NCI-H2107 treated with DMSO at 0.1 percent for 48 hours (cell line): ENCODE results near the gene LHX6.

ENCODE experiments used
- DNase-seq: peaks from one replicate; lab custom pipeline; 2025; ENCODE audit not compliant: unreplicated experiment; lab: John Stamatoyannopoulos, UW

Gene LHX6

DNA sequence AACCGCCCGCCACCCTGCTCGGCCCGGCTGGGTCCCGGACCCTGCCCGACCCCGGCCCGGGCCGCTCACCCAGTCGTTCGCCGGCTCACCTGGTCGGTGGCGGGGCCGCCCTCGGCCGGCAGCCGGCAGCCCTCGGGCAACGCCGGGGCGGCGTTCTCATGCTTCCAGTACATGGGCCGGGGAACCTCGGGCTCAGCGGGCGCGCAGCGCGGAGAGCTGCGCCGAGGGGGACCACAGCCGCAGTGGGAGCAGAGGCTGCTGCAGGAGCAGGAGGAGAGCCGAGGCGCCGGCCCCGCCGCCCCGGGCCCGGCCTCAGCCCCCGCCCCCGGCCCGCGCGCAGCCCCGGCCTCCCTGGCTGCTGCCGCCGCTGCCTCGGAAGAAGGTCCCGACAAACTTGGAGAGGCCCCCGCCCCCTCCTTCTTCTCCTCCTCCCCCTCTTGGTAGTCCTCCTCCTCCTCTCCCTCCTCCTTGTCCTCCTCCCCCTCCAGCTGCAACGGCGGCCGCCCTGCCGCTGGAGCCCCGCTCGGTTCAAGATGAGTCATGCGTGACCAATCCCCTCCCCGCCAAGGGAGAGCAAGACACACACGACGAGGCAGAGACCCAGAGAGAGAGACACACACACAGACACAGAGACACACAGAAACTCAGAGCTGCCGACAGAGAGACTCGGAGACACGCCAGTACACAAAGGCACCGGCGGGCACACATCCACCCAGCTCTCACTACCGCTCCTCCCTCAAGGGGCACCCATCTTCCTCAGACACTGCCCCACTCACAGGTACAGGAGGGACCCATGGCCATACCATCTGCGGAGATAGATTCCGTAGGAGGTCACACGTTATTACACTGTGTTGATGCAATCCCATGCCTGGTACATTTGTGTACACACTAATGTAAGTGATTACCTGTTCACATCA lies at the start of gene LHX6:
LHX6 (minus strand) TSS at position 390 of the 917 bp plus-strand sequence; CDS start at position 173, 217 bp downstream.
- DNase-seq: no peak

DNA sequence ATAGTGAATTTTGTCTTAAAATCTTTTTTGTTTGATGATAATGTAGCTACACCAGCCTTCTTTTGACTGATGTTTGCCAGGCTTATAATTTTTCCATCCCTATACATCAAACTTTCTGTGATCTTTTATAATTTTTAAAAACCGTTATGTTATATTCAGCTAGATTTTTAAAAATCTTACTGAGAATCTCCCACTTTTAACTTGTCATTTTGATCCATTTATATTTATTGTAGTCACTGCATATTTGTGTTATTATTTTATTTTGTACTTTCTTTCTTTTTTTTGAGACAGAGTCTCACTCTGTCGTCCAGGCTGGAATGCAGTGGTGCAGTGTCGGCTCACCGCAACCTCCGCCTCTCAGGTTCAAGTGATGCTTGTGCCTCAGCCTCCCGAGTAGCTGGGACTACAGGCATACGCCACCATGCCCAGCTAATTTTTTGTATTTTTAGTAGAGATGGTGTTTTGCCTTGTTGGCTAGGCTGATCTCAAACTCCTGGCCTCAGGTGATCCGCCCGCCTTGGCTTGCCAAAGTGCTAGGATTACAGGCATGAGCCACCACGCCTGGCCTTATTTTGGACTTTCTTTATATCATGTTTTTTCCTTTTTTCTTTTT lies 48.6 kb upstream of the LHX6 start:
- no peak for DNase-seq

DNA sequence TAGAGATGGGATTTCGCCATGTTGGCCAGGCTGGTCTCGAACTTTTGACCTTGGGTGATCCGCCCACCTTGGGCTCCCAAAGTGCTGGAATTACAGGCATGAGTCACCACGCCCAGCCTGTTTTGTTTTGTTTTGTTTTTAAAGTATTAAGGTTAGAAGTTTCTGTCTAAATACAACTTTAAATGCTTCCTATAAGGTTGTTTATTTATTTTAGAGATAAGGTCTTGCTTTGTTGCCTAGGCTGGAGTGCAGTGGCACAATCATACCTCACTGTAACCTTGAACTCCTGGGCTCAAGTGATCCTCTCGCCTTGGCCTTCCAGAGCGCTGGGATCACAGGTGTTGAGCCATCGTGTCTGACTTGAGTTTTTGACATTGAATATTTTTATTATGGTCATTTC lies 47.3 kb upstream of the LHX6 start:
- no peak for DNase-seq

DNA sequence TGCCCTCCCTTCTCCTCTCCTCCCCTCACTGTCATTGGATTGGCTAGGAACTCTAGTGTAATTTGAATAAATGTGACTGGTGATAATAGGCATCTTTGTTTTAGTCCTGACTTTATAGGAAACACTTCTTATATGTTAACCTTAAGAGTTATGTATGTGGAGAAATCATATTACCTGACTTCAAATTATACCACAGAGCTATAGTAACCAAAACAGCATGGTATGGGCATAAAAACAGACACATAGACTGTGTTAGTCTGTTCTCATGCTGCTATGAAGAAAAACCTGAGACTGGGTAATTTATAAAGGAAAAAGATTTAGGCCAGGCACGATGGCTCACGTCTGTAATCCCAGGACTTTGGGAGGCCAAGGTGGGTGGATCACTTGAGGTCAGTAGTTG lies 45.3 kb upstream of the LHX6 start:
- DNase-seq: no peak

DNA sequence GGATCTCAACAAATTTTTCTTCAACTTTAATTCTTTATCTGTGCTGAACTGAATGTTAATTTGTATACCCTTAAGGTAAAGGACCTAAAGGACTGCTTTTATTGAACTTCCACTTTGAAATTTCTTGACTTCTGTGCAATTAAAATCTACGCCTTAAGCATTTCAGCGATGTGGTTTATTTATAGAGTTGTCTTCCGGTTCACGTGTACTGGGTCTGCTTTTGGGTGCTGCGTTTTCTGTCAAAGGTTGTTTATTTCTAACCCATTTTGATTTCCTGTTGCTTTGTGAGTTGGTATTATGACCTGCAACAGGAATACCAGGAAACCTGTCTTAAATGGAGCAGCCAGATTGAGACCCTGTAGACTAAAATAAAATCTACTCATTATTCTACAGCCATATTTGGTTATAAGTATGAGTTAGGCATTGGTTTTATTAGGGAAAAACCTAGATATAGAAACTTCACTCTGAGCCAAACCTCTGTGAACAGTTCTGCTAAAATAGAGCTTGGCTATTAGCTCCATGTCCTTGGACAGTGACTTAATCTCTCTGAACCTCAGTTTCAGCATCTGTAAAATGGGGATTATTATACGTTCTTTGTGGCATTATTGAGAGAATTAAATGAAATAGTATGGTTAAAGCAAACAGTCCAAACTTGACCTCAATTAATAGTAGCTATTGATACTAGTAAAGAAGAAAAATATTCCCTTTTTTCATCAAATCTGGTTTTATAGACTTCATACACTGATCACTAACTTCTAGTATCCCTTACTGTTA lies 39.5 kb upstream of the LHX6 start:
- no peak for DNase-seq

DNA sequence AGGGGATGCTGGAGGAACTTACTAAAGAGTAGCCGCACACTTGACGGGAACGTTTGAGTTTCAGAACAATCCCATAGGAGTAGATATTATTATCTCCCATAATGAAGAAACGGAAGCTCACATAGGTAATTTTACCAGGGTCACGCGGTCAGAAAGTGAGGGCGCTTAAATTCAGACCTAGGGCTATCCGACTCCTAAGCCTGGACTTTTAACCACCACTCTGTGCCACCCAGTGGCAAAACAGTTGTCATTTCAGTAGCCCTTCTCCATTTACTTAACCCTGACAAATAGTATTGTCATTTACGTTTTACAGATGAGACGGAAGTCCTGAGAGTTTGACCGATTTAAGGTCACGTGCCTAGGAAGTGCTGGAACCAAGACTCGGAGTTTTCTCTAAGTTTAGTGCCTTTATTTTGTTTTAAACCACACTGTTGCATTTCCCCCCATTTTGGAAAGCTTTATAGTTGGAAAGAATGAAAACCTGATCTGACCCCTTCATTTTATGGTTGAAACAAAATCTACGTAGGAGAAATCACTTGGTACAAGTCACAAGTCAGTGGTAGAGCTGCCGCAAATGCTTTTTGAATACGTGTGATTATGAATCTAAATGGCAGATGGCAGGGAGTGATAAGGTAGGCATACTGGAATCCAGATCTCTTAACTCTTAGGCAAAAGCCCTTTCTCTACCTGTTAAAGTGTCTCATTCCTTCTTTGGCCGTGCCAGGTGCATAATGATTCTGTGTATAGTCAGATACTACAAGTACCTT lies 36.6 kb upstream of the LHX6 start:
- DNase-seq: peak; percentile 4

DNA sequence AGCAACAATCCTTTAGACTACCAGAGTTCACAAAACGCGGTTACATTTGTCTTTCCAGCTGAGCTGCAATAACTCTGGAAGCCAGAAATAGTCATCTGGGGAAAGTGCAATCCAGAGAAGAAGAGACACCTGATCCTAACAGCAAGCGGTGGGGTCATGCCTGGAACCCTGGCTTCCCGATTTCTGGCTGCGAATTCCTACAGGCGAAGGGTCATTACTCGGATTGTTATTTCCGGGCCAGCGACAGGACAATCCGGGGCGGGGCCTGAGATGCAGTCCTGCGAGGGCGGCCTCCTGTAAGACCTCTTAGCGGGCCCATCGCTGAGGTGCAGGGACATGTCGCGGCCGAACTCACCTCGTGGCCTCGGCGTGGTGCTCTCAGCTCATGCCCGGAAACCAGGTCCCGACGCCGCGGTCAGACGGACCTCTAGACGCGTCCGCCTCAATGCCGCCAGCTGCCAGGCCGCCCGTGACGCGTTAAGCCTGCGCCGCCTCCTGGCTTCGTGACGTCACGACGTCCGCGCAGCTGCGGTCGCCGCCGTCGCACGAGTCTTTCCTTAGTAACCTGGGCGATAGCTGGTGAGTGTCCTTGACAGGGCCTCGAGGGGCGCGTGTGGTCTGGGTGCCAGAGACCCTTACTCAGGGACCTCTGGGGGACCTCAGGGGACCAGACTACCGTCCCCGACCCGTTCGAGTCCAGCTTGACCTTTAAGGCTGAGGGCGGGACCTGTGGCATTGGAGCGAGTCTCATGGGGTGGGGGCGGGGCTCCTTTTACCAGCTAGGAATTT lies 35.8 kb upstream of the LHX6 start, which contains the start of the genes MRRF and RBM18:
MRRF (plus strand) TSS at position 523 of the 789 bp plus-strand sequence. CDS start 6,010 bp downstream, outside the sequence.
RBM18 (minus strand) TSS at position 481 of the 789 bp plus-strand sequence. CDS start 3,348 bp downstream, outside the sequence.
- peak; percentile 21 for DNase-seq

DNA sequence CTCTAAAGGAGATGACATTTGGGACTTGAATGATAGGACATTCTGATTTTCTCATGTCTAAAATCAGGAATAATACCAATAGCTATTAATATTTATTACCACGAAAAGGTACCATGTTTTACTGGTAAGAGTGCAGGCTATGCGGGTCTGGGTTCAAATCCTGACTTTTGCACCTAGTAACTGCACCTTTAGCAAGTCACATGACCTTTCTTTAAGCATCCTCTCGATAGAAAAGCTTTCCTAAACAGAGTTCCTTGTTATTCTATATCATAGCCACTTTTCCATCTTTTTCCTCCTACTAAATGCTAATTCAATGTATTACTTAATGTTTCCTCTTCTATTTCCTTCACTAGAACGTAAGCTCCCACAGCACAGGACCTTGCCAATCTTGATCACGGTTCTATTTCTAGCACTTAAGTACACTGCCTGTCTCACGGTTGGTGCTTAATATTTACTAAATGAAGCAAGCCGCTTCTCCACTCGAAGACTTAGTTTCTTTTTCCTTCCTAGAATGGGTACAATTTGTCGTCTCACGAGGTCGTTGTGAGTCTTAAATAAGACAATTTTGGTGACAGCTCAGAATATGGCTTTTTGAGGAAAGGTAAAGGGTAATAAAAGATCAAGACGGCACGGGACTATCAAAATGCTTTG lies 35.1 kb upstream of the LHX6 start:
- no peak for DNase-seq

DNA sequence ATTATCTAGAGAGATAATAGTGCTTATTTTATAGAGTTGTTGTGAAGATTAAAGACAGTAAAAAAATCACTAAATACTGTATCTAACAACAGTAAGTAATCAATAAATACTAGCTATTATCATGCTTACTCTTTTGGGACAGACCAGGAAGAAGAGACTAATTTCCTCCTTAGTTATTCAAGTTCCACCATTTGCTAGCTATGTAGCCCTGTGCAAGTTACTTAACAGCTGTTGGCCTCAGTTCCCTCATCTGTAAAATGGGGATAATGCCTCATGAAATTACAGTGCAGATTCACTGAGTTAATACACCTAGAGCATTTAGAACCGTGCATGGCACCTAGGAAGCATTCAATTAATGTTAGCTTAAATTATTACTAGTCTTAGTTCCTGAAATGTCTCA lies 33.3 kb upstream of the LHX6 start:
- no peak for DNase-seq

DNA sequence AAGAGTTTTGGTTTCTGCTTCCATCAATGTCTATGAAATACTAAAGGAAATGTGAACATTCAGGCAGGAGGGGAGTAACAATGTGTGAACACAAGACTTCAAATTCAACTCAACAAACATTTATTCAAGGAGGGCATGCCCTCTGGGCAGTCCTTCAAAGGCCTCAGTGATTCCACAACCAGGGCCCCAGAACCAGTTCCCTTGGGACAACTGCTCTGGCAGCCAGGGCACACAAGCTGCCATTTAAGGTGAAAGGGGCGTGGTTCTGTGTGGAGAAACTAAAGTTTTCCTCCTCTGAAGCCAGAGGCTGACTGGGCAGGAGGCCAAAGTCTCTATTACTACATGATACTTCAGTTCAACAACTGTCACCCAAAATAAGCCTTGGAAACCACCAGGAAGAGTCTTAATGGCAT lies 32.7 kb upstream of the LHX6 start:
- peak; percentile 30 for DNase-seq

DNA sequence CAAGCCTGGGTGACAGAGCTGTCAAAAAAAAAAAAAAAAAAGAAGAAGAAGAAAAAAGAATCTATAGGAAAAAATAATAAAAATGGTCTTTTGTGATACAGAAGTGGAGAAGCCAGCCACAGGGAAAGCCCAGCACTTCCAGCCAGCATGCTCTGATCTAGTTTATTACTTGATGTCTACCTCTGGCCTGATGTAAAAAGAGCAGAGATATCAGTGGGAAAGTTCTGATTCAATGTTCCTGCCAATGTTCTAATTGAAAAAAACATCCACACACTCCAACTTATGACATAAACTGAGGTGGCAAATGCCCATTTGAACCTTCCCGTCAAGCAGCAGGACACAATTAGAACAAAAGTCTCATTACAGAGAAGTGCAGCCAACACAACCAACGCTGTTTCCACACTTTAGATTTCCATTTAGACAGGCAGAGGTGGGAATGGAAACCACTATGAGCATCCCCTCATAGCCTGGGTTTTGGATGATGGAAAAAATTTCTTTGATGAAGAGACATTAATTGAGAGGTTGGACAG lies 30.2 kb upstream of the LHX6 start:
- DNase-seq: no peak

DNA sequence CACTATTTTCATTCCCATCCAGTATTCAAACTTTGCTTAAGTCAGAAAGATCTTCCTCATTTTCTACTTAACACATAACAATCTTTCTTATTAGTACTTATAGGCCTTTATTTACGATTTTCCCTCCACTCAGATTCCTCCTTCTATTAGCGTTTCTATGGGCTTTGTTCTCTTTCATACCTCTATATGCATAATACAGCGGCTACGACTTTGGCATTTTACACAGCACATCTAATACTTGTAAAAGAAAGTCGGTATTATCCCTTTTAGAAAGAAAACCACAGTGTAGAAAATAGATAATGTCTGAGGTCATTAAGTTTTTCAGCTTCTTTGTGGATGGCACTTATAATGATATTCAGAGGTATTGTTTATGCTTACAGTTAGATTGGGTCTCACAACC lies 27.4 kb upstream of the LHX6 start:
- no peak for DNase-seq

DNA sequence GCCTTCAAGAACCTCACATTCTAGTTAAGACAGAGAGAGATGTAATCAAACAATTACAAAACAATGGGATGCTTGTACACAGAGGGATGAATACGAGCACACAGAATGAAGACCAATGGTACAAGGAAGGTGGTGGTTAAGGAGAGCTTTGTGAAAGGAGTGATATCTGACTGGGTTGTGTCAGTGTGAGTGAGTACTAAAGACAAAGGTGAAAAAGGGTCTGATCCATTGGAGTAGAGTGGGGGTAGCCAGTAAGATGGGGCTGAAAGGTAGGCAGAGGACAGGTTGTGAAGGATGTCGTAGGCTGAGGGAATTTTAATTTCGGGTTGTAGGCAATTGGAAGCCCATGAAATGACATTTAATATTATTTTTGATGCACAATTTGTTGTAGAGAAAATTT lies 26.0 kb upstream of the LHX6 start:
- no peak for DNase-seq

DNA sequence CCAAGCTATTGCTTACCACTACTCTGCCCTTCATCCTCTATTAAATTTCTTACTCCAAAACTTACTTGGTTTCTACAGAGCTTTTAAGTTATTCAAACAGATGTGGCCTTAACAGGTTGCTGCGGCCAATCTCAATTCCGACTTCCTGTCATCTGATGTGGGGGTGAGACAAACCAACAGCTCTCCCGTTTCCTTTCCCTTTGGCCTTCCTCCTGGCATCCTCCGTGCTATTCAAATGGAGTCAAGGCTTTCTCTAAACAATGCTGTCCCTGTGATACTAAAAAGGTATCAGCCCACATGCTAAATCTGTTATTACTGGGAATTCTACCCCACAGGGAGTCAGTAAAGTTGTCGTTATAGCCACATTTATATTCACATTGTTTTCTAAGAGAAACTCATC lies 24.0 kb upstream of the LHX6 start:
- DNase-seq: no peak

DNA sequence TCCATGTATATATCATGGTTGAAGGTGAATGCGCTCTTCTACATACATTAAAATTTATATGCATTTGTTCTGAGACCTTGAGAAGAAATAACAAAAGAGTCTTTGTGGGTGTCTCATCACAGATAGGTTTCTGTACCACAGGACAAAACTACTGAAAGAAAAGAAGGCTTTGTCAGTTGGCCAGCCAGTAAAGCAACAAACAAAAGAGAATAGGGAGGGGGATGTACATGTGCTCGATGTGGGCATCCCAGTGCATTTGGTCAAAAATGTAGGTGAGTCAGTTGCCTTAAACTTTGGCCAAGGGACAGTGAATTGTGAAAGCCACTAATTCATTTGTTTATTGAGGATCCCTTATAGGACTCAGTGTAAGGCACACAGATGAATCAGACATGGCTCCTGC lies 22.6 kb upstream of the LHX6 start:
- no peak for DNase-seq

DNA sequence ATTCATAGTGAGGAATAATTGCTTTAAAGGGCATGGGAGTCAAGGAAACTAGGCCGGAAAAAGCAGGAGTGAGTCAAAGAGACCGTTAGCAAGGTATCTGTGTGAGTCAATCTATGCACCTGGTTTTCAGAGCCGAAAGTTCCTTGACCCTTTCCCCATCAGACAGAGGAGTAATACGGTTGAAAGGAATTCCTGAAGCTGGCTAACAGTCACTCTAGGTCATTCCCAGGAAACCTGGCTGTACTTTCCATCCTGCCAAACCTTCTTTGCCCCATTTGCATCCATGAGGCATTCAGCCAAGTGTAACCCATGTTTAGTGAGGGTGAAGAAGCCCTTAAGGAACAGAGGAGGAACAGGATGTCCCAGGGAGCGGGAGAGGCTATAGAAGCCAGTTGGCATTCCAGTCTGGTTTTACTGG lies 19.7 kb upstream of the LHX6 start:
- no peak for DNase-seq

DNA sequence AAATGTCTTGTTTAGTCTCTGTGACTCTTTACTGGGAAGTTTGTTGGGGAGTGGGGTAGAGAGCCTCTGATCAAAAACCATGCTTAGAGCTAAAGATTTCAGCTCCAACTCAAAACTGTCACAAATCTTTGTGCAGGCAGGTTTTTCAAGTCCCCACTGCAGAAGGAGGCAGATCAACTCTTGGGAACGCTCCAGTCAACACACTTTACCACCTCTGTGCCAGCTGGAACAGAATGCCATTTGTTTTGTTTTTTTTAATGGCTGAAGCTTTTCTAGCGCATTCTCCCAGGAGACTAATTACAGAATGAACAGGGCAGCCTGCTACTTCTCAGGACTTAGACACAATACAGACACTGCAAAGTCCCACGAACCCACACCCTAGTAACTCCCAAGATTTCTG lies 17.9 kb upstream of the LHX6 start:
- DNase-seq: no peak

DNA sequence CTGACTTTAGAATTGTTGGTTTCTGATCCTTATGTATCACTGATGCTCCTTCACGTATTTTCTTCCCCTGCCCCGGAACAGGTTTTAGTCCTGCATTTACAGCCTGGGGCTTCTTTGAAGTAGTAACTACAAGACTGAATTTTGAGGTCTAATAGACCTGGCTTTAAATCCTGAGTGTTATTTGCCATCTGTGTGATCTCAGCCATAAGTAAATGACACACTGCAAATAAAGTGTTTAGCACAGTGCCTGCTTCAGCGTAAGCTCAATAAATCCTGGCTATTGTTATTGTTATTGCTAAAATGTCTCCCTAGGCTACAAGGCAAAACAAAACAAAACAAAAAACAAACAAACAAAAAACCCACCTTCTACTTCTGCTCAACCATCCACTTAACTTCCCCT lies 15.6 kb upstream of the LHX6 start:
- no peak for DNase-seq

DNA sequence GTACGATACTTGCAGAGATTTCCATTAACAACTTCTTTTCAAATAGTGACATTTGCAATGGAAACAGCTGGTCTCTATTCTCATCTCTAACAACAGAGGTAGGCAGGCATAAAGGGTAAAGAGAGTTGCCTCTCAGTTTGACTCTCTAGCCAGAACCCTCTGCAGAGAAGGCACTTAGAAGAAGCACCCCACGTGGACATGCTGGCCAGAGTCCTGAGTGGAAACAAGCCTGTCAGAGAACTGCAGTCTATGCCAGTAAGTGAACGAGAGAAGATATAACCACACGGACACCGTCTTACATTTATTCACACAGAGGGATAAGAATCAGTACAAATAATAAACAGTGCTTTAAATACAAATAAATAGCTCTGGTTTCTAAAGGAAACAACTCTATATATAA lies 11.0 kb upstream of the LHX6 start:
- no peak for DNase-seq
